Ascending aorta (tissue), 2 donors: Measurements from ENCODE around the gene FBXO17. TPM values are rescaled to one million over a fixed set of nuclear protein-coding genes. Genes with fewer than 3 reads are reported as not detected.

ENCODE experiments used
- DNase-seq, 2 donors: peaks; one replicate each; pipeline ENCODE4 v3.0.0-alpha.2; 2019; ENCODE audit warnings: low spot score in 2 of 2
- H3K27ac ChIP-seq, 2 donors: fragments of 200-600 bp; sonication (generic); one replicate each; pipeline ENCODE4 v1.5.1; 2016 to 2017; ENCODE audit warnings: mild to moderate bottlenecking in 1 of 2
- H3K27me3 ChIP-seq: fragments of 200-600 bp; sonication (generic); one replicate; pipeline ENCODE4 v1.5.1; 2017
- H3K36me3 ChIP-seq, 2 donors: fragments of 200-600 bp; sonication (generic); one replicate each; pipeline ENCODE4 v1.5.1; 2016
- H3K4me1 ChIP-seq, 2 donors: fragments of 200-600 bp; sonication (generic); one replicate each; pipeline ENCODE4 v1.5.1; 2016 to 2017; ENCODE audit warnings: mild to moderate bottlenecking in 1 of 2
- H3K4me3 ChIP-seq, 2 donors: fragments of 200-600 bp; sonication (generic); one replicate each; pipeline ENCODE4 v1.5.1; 2016 to 2017; ENCODE audit warnings: mild to moderate bottlenecking in 1 of 2
- H3K9me3 ChIP-seq, 2 donors: fragments of 200-600 bp; sonication (generic); one replicate each; pipeline ENCODE4 v1.5.1; 2016
- intact Hi-C: fragments of 100-400 bp; cut with DNase I; formaldehyde crosslinking; loops from one replicate; pipeline ENCODE4 v1.15.1; 2023
- total RNA-seq: library from RNA; depleted of rRNA; stranded (reverse); fragments of >200 nt; gene quantifications from one replicate; pipeline ENCODE4 v1.1.0, GENCODE V29; 2016
- TF ChIP-seq, protein P1 (sequence below), 3 experiments: fragments of 200-600 bp in 2 of 3; fragments of 450-650 bp in 1 of 3; sonication (generic) in 2 of 3; IDR thresholded peaks; one replicate each; pipeline ENCODE4 v1.5.1; 2016 to 2019; ENCODE audit warnings: antibody characterized with exemption in 3 of 3, mild to moderate bottlenecking in 1 of 3, moderate library complexity in 1 of 3

Gene FBXO17
- total RNA-seq, 1 donor from 2014 or later, result 47.4 TPM

DNA sequence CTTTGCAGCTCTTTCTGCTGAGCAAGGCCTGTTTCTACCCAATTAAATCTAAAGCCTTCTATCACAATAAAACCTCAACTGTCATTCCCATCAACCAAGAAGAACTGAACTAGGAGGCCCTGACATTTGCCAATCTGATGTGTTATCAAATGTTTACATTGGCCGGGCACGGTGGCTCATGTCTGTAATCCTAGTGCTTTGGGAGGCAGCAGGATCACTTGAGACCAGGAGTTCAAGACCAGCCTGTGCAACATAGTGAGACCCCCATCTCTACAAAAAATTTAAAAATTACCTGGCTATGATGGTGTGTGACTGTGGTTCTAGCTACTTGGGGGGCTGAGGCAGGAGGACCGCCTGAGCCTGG lies 2.8 kb upstream of the FBXO17 start:
- Histone ChIP-seq H3K27ac (no peak overlapping the region), H3K4me1 (peaks cover 0 to 11% of the 10 kb centered on the region in 2 donors), H3K4me3 (no peak overlapping the region), H3K9me3 (no peaks in the 10 kb centered on the region), H3K36me3 (no peaks in the 10 kb centered on the region), H3K27me3 (no peaks in the 10 kb centered on the region)
- TF ChIP-seq, protein P1, sequence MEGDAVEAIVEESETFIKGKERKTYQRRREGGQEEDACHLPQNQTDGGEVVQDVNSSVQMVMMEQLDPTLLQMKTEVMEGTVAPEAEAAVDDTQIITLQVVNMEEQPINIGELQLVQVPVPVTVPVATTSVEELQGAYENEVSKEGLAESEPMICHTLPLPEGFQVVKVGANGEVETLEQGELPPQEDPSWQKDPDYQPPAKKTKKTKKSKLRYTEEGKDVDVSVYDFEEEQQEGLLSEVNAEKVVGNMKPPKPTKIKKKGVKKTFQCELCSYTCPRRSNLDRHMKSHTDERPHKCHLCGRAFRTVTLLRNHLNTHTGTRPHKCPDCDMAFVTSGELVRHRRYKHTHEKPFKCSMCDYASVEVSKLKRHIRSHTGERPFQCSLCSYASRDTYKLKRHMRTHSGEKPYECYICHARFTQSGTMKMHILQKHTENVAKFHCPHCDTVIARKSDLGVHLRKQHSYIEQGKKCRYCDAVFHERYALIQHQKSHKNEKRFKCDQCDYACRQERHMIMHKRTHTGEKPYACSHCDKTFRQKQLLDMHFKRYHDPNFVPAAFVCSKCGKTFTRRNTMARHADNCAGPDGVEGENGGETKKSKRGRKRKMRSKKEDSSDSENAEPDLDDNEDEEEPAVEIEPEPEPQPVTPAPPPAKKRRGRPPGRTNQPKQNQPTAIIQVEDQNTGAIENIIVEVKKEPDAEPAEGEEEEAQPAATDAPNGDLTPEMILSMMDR (IDR thresholded peaks at IDR 0.05), result no peak
- intact Hi-C loops, result loop anchor here (5.0 kb wide), 1 partner anchor 364 kb away; the partner anchor contains the start of gene SAMD4B
- DNase-seq, result no peak

DNA sequence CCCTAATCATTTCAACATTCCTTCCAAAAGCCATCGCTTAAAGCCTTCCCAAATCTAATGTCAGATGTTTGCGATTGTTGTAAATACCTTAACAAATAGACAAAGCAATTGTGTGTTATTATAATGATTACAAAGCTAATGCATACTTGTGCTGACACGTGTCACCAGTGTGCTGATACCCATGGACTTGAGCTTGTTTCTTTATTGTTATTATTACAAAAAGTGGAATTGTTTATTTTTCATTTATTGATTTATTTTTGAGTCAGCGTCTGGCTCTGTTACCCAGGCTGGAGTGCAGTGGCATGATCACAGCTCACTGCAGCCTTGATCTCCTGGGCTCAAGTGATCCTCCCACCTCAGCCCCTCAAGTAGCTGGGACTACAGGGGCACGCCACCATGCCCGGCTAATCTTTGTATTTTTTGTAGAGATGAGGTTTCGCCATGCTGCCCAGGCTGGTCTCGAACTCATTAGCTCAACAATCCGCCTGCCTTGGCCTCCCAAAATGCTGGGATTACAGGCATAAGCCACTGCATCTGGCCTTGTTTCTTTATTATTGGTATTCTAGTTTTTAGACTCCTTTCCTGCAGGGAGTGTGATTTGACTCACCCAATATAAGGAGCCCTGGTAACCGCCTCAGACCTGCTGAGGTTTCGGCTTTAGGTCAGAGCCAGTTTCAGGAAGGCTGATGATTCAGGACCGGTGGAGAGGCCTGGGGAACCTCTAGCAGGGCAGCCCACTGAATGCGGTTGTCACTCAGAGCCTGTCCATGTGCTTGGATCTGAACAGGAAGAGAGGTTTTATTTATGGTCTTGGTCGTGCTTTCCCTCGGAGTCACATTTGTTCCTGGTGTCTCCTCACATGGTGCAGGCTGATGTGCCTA lies 2.1 kb upstream of the FBXO17 start:
- H3K4me3 ChIP-seq, result no peak overlapping the region
- intact Hi-C loops, result loop anchor here (5.0 kb wide), 1 partner anchor 365 kb away; the partner anchor contains the start of gene SAMD4B
- no peaks in the 10 kb centered on the region for H3K27me3 ChIP-seq

DNA sequence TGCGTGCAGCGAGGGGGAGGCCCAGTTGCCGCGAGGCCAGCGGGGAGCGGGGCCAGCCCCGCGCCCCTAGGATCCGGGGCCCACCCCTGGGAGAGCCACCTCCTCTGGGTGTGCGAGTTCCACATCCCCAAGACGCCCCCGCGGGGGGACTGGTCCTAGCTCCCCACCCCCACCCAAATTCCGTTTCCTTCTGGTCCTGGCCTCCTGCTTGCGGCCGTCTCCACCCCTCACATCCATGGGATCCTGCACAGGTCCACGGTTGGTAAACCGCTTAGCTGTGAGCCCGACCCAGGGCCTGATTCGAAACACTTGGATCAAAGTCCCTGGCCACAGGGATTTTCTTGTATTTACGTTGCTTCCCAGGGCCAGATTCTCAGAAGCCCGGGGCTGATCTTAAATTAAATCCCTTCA lies 324 bp upstream of the FBXO17 start:
- Histone ChIP-seq H3K4me3 (peak overlapping the region; percentile 75 to 88), H3K4me1 (peaks cover 0 to 11% of the 10 kb centered on the region in 2 donors), H3K27me3 (no peaks in the 10 kb centered on the region), H3K36me3 (no peaks in the 10 kb centered on the region), H3K27ac (peak overlapping the region; percentile 91 to 94), H3K9me3 (no peaks in the 10 kb centered on the region)
- no peak for DNase-seq
- intact Hi-C loops, result loop anchor here (2.0 to 5.0 kb wide), 3 partner anchors 45 to 366 kb away; partner anchors contain the start of genes MRPS12, SAMD4B and SARS2
- TF ChIP-seq, protein P1 (IDR thresholded peaks at IDR 0.05), result no peak

More for the DNA sequence above, 2.1 kb upstream of the FBXO17 start:
- Histone ChIP-seq H3K9me3 (no peaks in the 10 kb centered on the region), H3K4me1 (peaks cover 0 to 11% of the 10 kb centered on the region in 2 donors), H3K36me3 (no peaks in the 10 kb centered on the region), H3K27ac (no peak overlapping the region)
- DNase-seq, result no peak
- TF ChIP-seq, protein P1 (IDR thresholded peaks at IDR 0.05), result no peak

DNA sequence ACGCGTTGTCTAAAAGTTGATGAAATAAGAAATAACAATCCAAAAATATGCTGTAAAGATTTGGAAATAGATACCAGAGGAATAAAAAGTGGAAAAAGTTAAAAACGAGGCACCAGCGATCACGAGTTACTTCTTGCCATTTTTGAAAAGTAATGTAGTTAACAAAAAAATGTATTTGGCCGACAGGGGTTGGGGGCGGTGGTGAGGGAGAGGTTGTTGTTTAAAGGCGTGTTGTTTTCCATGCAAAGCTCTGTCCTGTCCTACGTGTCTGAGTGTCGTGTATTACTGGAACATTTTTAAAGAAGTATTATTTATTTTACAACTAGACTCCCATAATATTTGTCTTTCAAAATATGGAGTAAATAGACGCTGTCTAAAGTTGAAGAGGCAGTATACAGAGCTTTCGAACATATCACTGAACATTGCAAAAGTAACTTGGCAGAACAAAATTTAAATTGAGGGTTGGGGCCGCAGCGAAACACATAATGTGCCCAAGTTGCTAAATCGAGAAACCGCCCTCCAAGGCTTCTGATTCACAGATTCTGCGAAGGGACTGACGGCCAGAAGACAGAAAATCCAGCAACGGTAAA lies 823 bp downstream of the FBXO17 start:
- Histone ChIP-seq H3K4me3 (peak overlapping the region; percentile 75 to 88), H3K9me3 (no peaks in the 10 kb centered on the region), H3K27me3 (no peaks in the 10 kb centered on the region), H3K36me3 (no peaks in the 10 kb centered on the region), H3K4me1 (peaks cover 0 to 11% of the 10 kb centered on the region in 2 donors), H3K27ac (peak overlapping the region; percentile 91 to 94)
- DNase-seq, result no peak
- TF ChIP-seq, protein P1 (IDR thresholded peaks at IDR 0.05), result no peak
- intact Hi-C loops, result loop anchor here (2.0 to 5.0 kb wide), 3 partner anchors 44 to 368 kb away; partner anchors contain the start of genes MRPS12, SAMD4B and SARS2

DNA sequence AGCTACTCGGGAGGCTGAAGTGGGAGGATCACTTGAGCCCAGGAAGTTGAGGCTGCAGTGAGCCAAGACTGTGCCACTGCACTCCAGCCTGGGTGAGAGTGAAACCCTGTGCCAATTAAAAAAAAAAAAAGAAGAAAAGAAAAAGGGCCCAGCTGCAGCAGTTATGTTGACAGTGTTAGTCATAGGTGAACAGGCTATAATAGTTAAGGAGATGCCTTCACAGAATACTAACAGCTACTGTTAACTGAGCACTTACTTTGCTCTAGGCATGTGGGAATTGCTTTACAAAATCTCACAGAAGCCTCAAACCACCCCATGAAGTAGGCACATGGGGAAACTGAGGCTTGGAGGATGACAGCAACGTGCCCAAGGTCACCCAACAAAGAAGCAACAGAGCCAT lies 3.9 kb downstream of the FBXO17 start:
- intact Hi-C loops, result no loop called here
- peaks cover 0 to 11% of the 10 kb centered on the region in 2 donors for H3K4me1 ChIP-seq
- H3K9me3 ChIP-seq, result no peaks in the 10 kb centered on the region

More for the DNA sequence above, 3.9 kb downstream of the FBXO17 start:
- DNase-seq, result no peak
- Histone ChIP-seq H3K36me3 (peaks cover 4 to 7% of the 10 kb centered on the region in 2 donors), H3K27ac (no peak overlapping the region), H3K27me3 (no peaks in the 10 kb centered on the region), H3K4me3 (no peak overlapping the region)
- TF ChIP-seq, protein P1 (IDR thresholded peaks at IDR 0.05), result no peak
